Esophagus squamous epithelium (tissue), 4 donors: ENCODE data around the gene PPOX.

ENCODE experiments used
- CTCF ChIP-seq, 6 experiments: fragments of 450-650 bp in 4 of 6; fragments of 200-600 bp in 2 of 6; sonication (generic) in 2 of 6; IDR thresholded peaks; one replicate each; pipeline ENCODE4 v1.5.1; 2016 to 2019; ENCODE audit warnings: antibody characterized with exemption in 6 of 6, mild to moderate bottlenecking in 4 of 6, moderate library complexity in 4 of 6
- POLR2A ChIP-seq, 4 donors: fragments of 450-650 bp; IDR thresholded peaks; one replicate each; pipeline ENCODE4 v1.6.1; 2017; ENCODE audit warnings: antibody characterized with exemption in 4 of 4, mild to moderate bottlenecking in 4 of 4, moderate library complexity in 3 of 4

DNA sequence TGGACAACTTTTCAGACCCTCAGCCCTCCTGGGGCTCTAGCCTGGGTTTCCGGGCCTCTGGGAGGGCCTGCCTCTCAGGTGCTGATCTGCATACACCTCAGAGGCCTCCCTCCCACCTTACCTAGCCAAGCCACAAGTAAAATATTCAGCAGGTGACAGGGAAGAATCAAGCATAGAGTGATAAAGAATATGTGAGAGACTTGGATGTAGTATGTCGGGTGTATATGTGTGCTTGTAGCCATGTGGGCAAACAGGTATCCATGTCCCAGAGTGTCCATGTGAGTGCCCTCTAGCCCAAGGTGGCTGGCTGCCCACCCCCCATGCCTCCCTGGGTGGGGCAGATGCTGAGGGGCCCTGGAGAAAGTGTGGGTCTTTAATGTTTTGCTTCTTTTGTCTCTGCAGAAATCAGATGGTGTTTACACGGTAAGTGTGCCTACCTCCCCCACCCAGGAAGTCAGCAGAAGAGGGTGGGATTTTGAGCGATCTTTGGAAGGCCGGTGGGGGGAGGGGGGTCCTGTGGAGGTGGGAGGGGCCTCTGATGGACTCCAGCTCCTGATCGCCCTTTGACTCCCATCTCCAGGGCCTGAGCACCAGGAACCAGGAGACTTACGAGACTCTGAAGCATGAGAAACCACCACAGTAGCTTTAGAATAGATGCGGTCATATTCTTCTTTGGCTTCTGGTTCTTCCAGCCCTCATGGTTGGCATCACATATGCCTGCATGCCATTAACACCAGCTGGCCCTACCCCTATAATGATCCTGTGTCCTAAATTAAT is 52.3 kb downstream of the PPOX start:
- no peak for TF ChIP-seq CTCF (IDR thresholded peaks at IDR 0.05)
- TF ChIP-seq POLR2A (IDR thresholded peaks at IDR 0.05) = no peak
